ENCODE measurements around the gene NKAIN4.

NKAIN4 gene

DNA sequence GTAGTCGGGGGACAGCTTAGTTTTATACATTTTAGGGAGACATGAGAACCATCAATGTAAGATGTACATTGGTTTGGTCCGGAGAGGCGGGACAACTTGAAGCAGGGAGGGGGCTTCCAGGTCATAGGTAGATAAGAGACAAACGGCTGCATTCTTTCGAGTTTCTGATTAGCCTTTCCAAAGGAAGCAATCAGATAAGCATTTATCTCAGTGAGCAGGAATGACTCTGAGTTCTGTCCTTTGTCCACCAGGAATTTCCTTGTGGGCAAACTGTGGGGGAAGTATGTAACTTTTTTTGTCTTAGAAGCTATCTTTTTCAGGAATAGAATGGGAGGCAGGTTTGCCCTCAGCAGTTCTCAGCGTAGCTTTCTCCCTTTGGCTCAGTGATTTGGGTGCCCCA is 39.7 kb downstream of the NKAIN4 start:
- peak overlapping the region; percentile 92 for H3K9ac ChIP-seq (ENCODE audit: low read length)
- H3K9me3 ChIP-seq (ENCODE audit: control insufficient read depth, insufficient read depth, low read depth, low read length): no peaks in the 10 kb centered on the region
- H3K36me3 ChIP-seq (ENCODE audit: control insufficient read depth, insufficient read depth, low read length): peaks cover 55% of the 10 kb centered on the region
- no peaks in the 10 kb centered on the region for H3K27me3 ChIP-seq (ENCODE audit: control insufficient read depth, insufficient read depth, low read length)
- peaks cover 15% of the 10 kb centered on the region; the same call in 1 of the 2 replicates for H3K4me1 ChIP-seq (ENCODE audit: control insufficient read depth, insufficient read depth, low read length)
- peak overlapping the region; percentile 80 for H3K4me3 ChIP-seq (ENCODE audit: low read depth, low read length)
- peak overlapping the region; percentile 94; the same call in 1 of the 2 replicates for H3K27ac ChIP-seq (ENCODE audit: low read depth, low read length)

DNA sequence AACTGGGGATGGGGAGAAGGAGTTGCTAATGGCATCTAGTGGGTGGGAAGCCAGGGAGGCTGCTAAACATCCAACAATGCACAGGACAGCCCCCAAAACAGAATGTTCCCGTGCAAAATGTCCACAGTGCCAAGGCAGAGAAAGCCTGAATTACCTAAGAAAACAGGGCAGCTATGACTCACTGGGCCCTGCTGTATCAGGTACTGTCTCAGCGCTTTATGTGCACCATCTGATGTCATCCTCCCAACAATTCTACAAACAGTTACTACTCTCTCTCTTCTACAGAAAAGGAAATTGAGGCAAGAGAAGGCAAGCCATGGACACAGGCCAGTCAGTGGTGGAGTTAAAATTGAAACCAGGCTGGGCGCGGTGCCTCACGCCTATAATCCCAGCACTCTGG is 41.5 kb downstream of the NKAIN4 start:
- peaks cover 70% of the 10 kb centered on the region for H3K36me3 ChIP-seq (ENCODE audit: control insufficient read depth, insufficient read depth, low read length)
- H3K27me3 ChIP-seq (ENCODE audit: control insufficient read depth, insufficient read depth, low read length): no peaks in the 10 kb centered on the region
- H3K27ac ChIP-seq (ENCODE audit: low read depth, low read length): no peak overlapping the region
- peaks cover 15% of the 10 kb centered on the region; the same call in 1 of the 2 replicates for H3K4me1 ChIP-seq (ENCODE audit: control insufficient read depth, insufficient read depth, low read length)
- no peak overlapping the region for H3K4me3 ChIP-seq (ENCODE audit: low read depth, low read length)
- H3K9ac ChIP-seq (ENCODE audit: low read length): no peak overlapping the region
- H3K9me3 ChIP-seq (ENCODE audit: control insufficient read depth, insufficient read depth, low read depth, low read length): no peaks in the 10 kb centered on the region

DNA sequence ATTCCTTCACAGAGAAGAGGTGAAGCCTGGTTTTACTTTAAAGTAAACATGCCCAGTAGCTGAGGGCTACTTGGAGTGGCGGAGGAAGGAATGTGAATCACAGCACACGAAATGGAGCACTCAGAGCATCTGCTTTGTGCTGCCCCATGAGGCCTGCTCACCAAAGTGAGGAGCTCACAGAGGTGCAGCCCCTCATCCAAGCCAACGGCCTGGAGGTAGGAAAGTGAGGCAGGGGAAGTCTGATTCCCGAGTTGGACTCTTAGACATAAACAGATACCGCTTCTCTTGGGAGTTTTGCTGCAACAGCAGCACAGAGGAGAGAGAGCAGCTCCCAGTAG is 41.9 kb downstream of the NKAIN4 start:
- peaks cover 74% of the 10 kb centered on the region for H3K36me3 ChIP-seq (ENCODE audit: control insufficient read depth, insufficient read depth, low read length)

DNA sequence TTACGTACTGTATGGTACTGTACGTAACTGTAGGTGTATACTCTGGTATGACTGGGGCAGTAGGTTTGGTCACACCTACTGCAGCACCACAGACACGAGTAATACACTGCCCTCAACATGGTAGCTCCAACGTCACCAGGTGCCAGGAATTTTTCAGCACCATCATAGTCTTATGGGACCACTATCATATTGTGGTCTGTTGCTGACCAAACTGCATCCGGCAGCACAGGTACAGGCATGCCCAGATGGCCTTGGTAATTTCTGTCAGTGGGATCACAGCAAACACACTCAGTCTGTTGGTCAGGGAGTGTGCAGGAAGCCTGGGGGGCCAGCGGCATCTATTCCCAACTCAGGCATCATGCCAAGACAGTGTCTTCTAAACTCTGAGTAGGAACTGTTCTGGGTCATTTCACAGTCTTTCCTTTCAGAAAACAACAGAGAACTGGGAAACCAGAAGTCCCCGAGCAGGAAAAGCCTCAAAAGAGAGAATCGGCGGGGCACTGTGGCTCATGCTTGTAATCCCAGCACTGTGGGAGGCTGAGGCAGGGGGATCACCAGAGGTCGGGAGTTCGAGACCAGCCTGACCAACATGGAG is 44.2 kb downstream of the NKAIN4 start:
- Histone ChIP-seq H3K27ac (ENCODE audit: low read depth, low read length) (no peak overlapping the region), H3K27me3 (ENCODE audit: control insufficient read depth, insufficient read depth, low read length) (no peaks in the 10 kb centered on the region), H3K4me3 (ENCODE audit: low read depth, low read length) (no peak overlapping the region), H3K9ac (ENCODE audit: low read length) (no peak overlapping the region), H3K4me1 (ENCODE audit: control insufficient read depth, insufficient read depth, low read length) (peaks cover 8% of the 10 kb centered on the region; the same call in 1 of the 2 replicates), H3K9me3 (ENCODE audit: control insufficient read depth, insufficient read depth, low read depth, low read length) (no peaks in the 10 kb centered on the region), H3K36me3 (ENCODE audit: control insufficient read depth, insufficient read depth, low read length) (peaks cover 90% of the 10 kb centered on the region)

More for the DNA sequence above, 41.9 kb downstream of the NKAIN4 start:
- Histone ChIP-seq H3K27ac (ENCODE audit: low read depth, low read length) (no peak overlapping the region), H3K4me3 (ENCODE audit: low read depth, low read length) (no peak overlapping the region), H3K9ac (ENCODE audit: low read length) (no peak overlapping the region), H3K9me3 (ENCODE audit: control insufficient read depth, insufficient read depth, low read depth, low read length) (no peaks in the 10 kb centered on the region), H3K4me1 (ENCODE audit: control insufficient read depth, insufficient read depth, low read length) (peaks cover 15% of the 10 kb centered on the region; the same call in 1 of the 2 replicates), H3K27me3 (ENCODE audit: control insufficient read depth, insufficient read depth, low read length) (no peaks in the 10 kb centered on the region)

DNA sequence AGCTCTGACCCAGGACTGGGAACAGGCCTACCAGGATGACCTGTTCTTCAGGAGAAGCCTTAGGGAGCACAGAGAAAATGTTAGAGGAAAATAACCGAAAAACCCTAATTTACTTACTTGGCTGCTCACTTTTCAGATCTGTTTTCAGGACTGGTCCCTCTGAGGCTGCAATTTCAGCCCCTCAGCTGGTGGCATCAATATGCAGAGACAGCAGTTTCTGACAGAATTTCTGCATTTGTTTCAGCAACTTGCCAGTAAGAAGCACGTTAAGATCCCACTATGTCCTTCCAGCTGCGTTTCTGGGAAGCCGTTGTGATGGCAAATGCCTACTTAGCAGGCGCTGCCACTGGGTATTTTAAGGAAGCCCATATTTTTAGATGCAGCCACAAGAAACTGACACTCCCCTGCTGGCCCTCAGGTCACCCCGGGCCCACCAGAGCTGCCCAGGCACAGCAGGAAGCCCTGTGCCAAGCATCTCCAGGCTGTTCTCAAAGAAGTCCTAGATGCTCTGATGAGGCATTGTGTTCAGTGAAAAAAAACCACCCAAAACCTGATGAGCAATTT is 45.8 kb downstream of the NKAIN4 start:
- Histone ChIP-seq H3K4me3 (ENCODE audit: low read depth, low read length) (no peak overlapping the region), H3K9me3 (ENCODE audit: control insufficient read depth, insufficient read depth, low read depth, low read length) (no peaks in the 10 kb centered on the region), H3K9ac (ENCODE audit: low read length) (no peak overlapping the region), H3K4me1 (ENCODE audit: control insufficient read depth, insufficient read depth, low read length) (peaks cover 4% of the 10 kb centered on the region; the same call in 1 of the 2 replicates), H3K27ac (ENCODE audit: low read depth, low read length) (no peak overlapping the region), H3K27me3 (ENCODE audit: control insufficient read depth, insufficient read depth, low read length) (no peaks in the 10 kb centered on the region), H3K36me3 (ENCODE audit: control insufficient read depth, insufficient read depth, low read length) (peaks cover 90% of the 10 kb centered on the region)

DNA sequence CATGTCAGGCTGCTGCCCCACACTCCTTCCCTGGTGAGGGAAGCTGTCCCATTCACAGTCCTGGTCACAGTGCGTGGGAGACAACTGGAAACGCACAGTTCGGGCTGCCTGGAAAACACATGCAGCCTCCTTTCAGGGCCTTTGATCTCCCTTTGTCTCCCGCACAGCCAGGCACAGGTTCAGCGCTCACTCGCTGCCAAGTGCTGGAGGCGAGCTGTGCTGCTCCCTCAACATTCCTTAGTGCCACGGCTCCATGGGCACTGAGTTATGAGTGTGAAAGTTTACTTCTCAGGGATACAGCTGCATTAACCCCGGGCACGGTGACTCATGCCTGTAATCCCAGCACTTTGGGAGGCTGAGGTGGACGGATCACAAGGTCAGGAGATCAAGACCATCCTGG is 47.4 kb downstream of the NKAIN4 start:
- Histone ChIP-seq H3K27me3 (ENCODE audit: control insufficient read depth, insufficient read depth, low read length) (no peaks in the 10 kb centered on the region), H3K27ac (ENCODE audit: low read depth, low read length) (no peak overlapping the region), H3K4me1 (ENCODE audit: control insufficient read depth, insufficient read depth, low read length) (no peaks in the 10 kb centered on the region), H3K36me3 (ENCODE audit: control insufficient read depth, insufficient read depth, low read length) (peaks cover 90% of the 10 kb centered on the region), H3K9me3 (ENCODE audit: control insufficient read depth, insufficient read depth, low read depth, low read length) (no peaks in the 10 kb centered on the region), H3K4me3 (ENCODE audit: low read depth, low read length) (no peak overlapping the region), H3K9ac (ENCODE audit: low read length) (no peak overlapping the region)

DNA sequence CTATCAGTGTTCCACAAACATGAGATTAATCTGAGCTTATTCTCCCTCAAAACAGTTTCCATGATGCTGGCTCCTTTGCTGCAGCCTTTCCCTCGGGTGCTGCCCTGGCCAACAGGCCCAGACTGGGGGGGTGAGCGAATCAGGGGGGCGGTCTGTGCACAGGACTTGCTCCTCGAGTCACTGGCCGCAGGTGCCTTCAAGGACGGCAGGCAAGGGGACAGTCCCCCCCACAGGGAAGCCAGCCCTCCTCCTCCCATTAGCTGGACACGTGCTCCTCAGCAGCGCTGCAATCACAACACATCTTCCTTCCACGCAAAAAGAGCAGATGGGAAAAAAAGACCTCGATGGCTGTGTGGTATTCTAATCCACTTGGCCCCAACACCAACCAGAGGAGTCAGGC is 48.4 kb downstream of the NKAIN4 start:
- Histone ChIP-seq H3K27ac (ENCODE audit: low read depth, low read length) (no peak overlapping the region), H3K9ac (ENCODE audit: low read length) (no peak overlapping the region), H3K4me1 (ENCODE audit: control insufficient read depth, insufficient read depth, low read length) (no peaks in the 10 kb centered on the region), H3K9me3 (ENCODE audit: control insufficient read depth, insufficient read depth, low read depth, low read length) (no peaks in the 10 kb centered on the region), H3K36me3 (ENCODE audit: control insufficient read depth, insufficient read depth, low read length) (peaks cover 90% of the 10 kb centered on the region), H3K4me3 (ENCODE audit: low read depth, low read length) (no peak overlapping the region), H3K27me3 (ENCODE audit: control insufficient read depth, insufficient read depth, low read length) (no peaks in the 10 kb centered on the region)

DNA sequence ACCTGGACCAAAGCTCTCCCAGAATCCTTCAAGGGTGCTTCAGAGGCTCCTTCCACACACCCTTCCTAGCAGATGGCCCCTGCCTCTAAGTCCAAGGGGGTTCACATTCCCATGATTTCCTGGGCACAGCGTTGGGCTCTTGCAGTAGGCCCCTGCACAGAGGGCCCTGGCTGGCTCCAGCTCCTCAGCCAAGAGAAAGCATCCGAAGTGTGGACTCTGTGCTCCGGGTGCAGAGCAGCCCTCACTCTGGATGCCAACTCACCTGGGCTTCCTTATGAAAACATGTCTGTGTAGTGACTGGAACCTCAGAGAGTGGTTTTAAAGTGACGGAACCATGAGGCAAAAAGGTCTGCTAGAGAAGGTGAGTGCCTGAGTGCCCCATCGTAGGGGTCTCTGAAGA is 49.9 kb downstream of the NKAIN4 start:
- Histone ChIP-seq H3K9ac (ENCODE audit: low read length) (no peak overlapping the region), H3K4me1 (ENCODE audit: control insufficient read depth, insufficient read depth, low read length) (no peaks in the 10 kb centered on the region), H3K9me3 (ENCODE audit: control insufficient read depth, insufficient read depth, low read depth, low read length) (no peaks in the 10 kb centered on the region), H3K36me3 (ENCODE audit: control insufficient read depth, insufficient read depth, low read length) (peaks cover 86% of the 10 kb centered on the region), H3K27me3 (ENCODE audit: control insufficient read depth, insufficient read depth, low read length) (no peaks in the 10 kb centered on the region), H3K27ac (ENCODE audit: low read depth, low read length) (no peak overlapping the region), H3K4me3 (ENCODE audit: low read depth, low read length) (no peak overlapping the region)

DNA sequence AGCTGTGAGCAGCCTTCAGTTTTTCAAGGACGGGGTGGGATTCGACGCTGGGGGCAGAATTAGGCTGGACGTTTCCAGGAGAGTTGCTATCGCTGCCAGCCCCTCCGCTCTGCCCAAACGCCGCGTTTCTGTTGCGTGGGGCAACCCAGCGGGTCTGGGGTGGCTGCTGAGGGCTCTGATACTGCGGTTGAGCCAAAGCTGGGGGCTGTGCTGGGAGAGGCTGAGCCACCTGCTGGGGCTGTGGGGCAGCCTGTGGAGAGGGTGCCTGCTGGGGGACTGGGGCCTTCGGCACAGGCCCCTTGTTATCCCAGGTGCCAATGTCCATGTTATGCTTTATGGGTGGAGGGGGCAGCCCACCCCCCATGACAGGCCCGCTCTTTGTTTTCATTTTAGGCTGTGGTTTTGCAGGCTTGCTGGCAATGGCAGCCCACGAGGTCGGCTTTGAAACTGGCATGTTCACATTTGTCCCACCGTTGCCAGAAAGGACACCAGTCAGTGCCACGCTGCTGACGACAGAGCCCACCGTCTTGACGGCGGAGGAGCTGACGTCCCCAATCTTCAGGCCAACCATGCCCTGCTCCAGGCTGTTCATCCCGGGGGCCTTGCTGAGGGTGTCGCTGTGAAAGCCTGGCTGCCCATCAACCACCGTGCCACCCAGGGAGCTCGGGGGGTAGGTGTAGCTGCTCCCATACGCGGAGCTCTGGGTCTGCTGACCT is 51.3 kb downstream of the NKAIN4 start:
- no peaks in the 10 kb centered on the region for H3K4me1 ChIP-seq (ENCODE audit: control insufficient read depth, insufficient read depth, low read length)
- no peak overlapping the region for H3K4me3 ChIP-seq (ENCODE audit: low read depth, low read length)
- H3K9me3 ChIP-seq (ENCODE audit: control insufficient read depth, insufficient read depth, low read depth, low read length): no peaks in the 10 kb centered on the region
- H3K27ac ChIP-seq (ENCODE audit: low read depth, low read length): no peak overlapping the region
- no peaks in the 10 kb centered on the region for H3K27me3 ChIP-seq (ENCODE audit: control insufficient read depth, insufficient read depth, low read length)
- peaks cover 73% of the 10 kb centered on the region for H3K36me3 ChIP-seq (ENCODE audit: control insufficient read depth, insufficient read depth, low read length)
- no peak overlapping the region for H3K9ac ChIP-seq (ENCODE audit: low read length)

DNA sequence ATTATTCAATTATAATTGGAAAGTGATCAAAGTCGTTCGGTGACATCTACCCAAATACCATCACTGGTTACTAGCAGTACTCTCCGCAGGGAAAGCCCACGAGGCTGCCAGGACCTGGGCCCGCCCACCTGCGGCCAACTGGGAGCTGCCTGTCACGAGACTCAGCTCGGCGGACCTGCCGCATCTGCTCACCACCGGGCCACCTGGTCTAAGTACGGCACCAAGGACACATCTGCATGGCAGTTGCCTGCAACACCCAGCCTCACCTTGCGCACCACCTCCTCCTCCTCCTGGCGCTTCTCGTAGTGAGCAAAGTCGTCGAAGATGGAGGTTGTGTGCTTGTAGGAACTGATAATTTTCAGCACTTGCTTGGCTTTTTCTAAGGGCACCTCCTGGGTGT is 52.2 kb downstream of the NKAIN4 start:
- Histone ChIP-seq H3K4me3 (ENCODE audit: low read depth, low read length) (no peak overlapping the region), H3K9me3 (ENCODE audit: control insufficient read depth, insufficient read depth, low read depth, low read length) (no peaks in the 10 kb centered on the region), H3K27ac (ENCODE audit: low read depth, low read length) (no peak overlapping the region), H3K36me3 (ENCODE audit: control insufficient read depth, insufficient read depth, low read length) (peaks cover 74% of the 10 kb centered on the region), H3K27me3 (ENCODE audit: control insufficient read depth, insufficient read depth, low read length) (no peaks in the 10 kb centered on the region), H3K4me1 (ENCODE audit: control insufficient read depth, insufficient read depth, low read length) (no peaks in the 10 kb centered on the region; the same call in 1 of the 2 replicates), H3K9ac (ENCODE audit: low read length) (no peak overlapping the region)

DNA sequence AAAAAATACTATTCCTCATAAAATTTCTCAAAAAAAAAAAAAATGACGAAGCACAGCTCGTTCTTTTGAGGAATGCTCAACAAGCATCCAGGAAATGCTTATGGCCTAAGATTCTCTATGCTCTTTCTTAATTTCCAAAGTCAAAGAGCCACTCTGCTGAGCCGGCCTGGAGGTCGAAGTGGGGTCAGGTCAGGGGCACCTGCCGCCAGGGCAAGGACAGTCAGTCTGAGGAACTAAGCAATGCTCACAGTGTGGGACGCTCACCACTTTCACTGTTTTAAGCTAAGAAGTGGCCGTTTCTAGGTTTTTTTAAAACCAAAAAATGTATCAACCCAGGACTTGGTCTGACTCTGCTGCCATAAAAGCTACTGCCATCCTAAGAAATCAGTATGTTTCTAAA is 55.7 kb downstream of the NKAIN4 start:
- Histone ChIP-seq H3K4me1 (ENCODE audit: control insufficient read depth, insufficient read depth, low read length) (no peaks in the 10 kb centered on the region; the same call in 1 of the 2 replicates), H3K4me3 (ENCODE audit: low read depth, low read length) (no peak overlapping the region), H3K27ac (ENCODE audit: low read depth, low read length) (no peak overlapping the region), H3K9ac (ENCODE audit: low read length) (no peak overlapping the region), H3K9me3 (ENCODE audit: control insufficient read depth, insufficient read depth, low read depth, low read length) (no peaks in the 10 kb centered on the region), H3K36me3 (ENCODE audit: control insufficient read depth, insufficient read depth, low read length) (peaks cover 66% of the 10 kb centered on the region), H3K27me3 (ENCODE audit: control insufficient read depth, insufficient read depth, low read length) (no peaks in the 10 kb centered on the region)
